GM12878 (cell line): ENCODE results near the gene SNAPC4. TPM values are rescaled to one million over a fixed set of nuclear protein-coding genes. Genes with fewer than 3 reads are reported as not detected.
A peak's percentile ranks its signal among the peaks of the same experiment; 100 is the strongest.

ENCODE experiments used
- ATAC-seq: fragments of 200-7000 bp; cut with Tn5 transposase; 3 replicates; pipeline ENCODE4 v1.9.1; 2020; ENCODE audit warnings: mild to moderate bottlenecking, moderate library complexity
- BruUV-seq: library from RNA; stranded (reverse); fragments of 400-500 nt; replicated peaks from 2 replicates; lab custom pipeline; 2021; lab: Mats Ljungman, UMichigan
- CTCF ChIA-PET: fragments of 300-600 bp; sonication (Branson Sonifier 250); formaldehyde crosslinking; extraction: SDS; loops from one replicate; lab custom pipeline; 2021; ENCODE audit warnings: inconsistent platforms; lab: Yijun Ruan, JAX
- POLR2A ChIA-PET: fragments of 350-600 bp; formaldehyde crosslinking; extraction: SDS; loops from one replicate; lab custom pipeline; 2021; ENCODE audit warnings: inconsistent platforms; lab: Charles Lee
- RAD21 ChIA-PET: fragments of 300-600 bp; sonication (Branson Sonifier 250); formaldehyde crosslinking; loops from one replicate; lab custom pipeline; 2023; ENCODE audit warnings: antibody characterized with exemption; ENCODE audit not compliant: unreplicated experiment; lab: Charles Lee
- SMC1A ChIA-PET: fragments of 300-600 bp; sonication (Branson Sonifier 250); formaldehyde crosslinking; loops from one replicate; lab custom pipeline; 2023; ENCODE audit not compliant: unreplicated experiment, uncharacterized antibody; lab: Charles Lee
- DNase-seq: peaks from one replicate; pipeline ENCODE4 v3.0.0-alpha.2; 2011; ENCODE audit warnings: low read depth, low spot score
- FAIRE-seq: peaks from 3 replicates; lab custom pipeline; 2011; peaks lifted over from hg19 to GRCh38; lab: Jason Lieb, UNC
- H2AFZ ChIP-seq: 2 replicates; pipeline ENCODE4 v1.6.0; 2011; ENCODE audit warnings: low read depth, low read length, control low read depth; ENCODE audit not compliant: control insufficient read depth
- H3K27ac ChIP-seq: 2 replicates; pipeline ENCODE4 v1.5.1; 2011; ENCODE audit warnings: control low read depth; ENCODE audit not compliant: control insufficient read depth, insufficient read depth
- H3K27me3 ChIP-seq, 2 experiments: replicated peaks in 1 of 2; 2 replicates each; pipeline versions ENCODE4 v1.6.0 to v1.6.1; 2011; ENCODE audit warnings: low read length in 1 of 2; ENCODE audit not compliant: control insufficient read depth in 2 of 2, insufficient read depth in 2 of 2
- H3K36me3 ChIP-seq, 2 experiments: 2 replicates each; pipeline ENCODE4 v1.5.1; 2011; ENCODE audit warnings: low read length in 1 of 2; ENCODE audit not compliant: control insufficient read depth in 2 of 2, insufficient read depth in 2 of 2
- H3K4me1 ChIP-seq: 2 replicates; pipeline ENCODE4 v1.6.1; 2011; ENCODE audit warnings: mild to moderate bottlenecking, low read length, moderate library complexity, mixed read lengths; ENCODE audit not compliant: control insufficient read depth, insufficient read depth
- H3K4me2 ChIP-seq: 2 replicates; pipeline ENCODE4 v1.6.0; 2011; ENCODE audit warnings: control low read depth; ENCODE audit not compliant: control insufficient read depth, insufficient read depth
- H3K4me3 ChIP-seq: fragments of 200-600 bp; sonication (generic); 2 replicates; pipeline ENCODE4 v1.5.1; 2016
- H3K79me2 ChIP-seq: 2 replicates; pipeline ENCODE4 v1.6.0; 2011; ENCODE audit warnings: low read length; ENCODE audit not compliant: control insufficient read depth, insufficient read depth
- H3K9ac ChIP-seq: 2 replicates; pipeline ENCODE4 v1.8.0; 2011; ENCODE audit warnings: low read length, control low read depth, mixed read lengths; ENCODE audit not compliant: control insufficient read depth, insufficient read depth
- H3K9me3 ChIP-seq: replicated peaks from 3 replicates; pipeline ENCODE4 v1.5.1; 2011; ENCODE audit warnings: mild to moderate bottlenecking, low read length; ENCODE audit not compliant: control insufficient read depth, insufficient read depth
- H4K20me1 ChIP-seq: 2 replicates; pipeline ENCODE4 v1.6.0; 2011; ENCODE audit not compliant: control insufficient read depth, insufficient read depth
- POLR2A ChIP-seq: IDR thresholded peaks from 2 replicates; pipeline ENCODE4 v1.6.1; 2011; ENCODE audit warnings: low read depth, mild to moderate bottlenecking, low read length
- POLR2AphosphoS2 ChIP-seq: IDR thresholded peaks from 2 replicates; pipeline ENCODE4 v1.6.1; 2011; ENCODE audit warnings: low read depth, mild to moderate bottlenecking, low read length, improper control_type of control experiment, moderate library complexity
- ZNF24 ChIP-seq: fragments of 450-650 bp; IDR thresholded peaks from 2 replicates; pipeline ENCODE4 v1.6.1; 2017; ENCODE audit warnings: antibody characterized with exemption, mild to moderate bottlenecking
- WGBS: methylation state at CpG from one replicate; pipeline ENCODE4 v1.1.6; 2016; ENCODE audit warnings: low lambda C conversion rate; ENCODE audit not compliant: insufficient replicate concordance, insufficient coverage; ENCODE audit errors: missing lambda C conversion rate; 5-methylcytosine and 5-hydroxymethylcytosine counted together
- in situ Hi-C: fragments of 300-500 bp; cut with MboI; formaldehyde crosslinking; loops from 9 replicates; pipeline ENCODE4 v1.14.3; 2018; ENCODE audit warnings: mixed read lengths
- intact Hi-C: fragments of 100-400 bp; cut with micrococcal nuclease; formaldehyde crosslinking; loops from one replicate; pipeline ENCODE4 v1.14.2; 2022; ENCODE audit not compliant: unreplicated experiment
- polyA plus RNA-seq, 11 experiments: library from polyadenylated mRNA; depleted of rRNA in 4 of 11; unstranded in 6 of 11; stranded (reverse) in 5 of 11; fragments of >200 nt; fragmentation: Nextera tagmentation in 4 of 11; fragmentation: Illumina TruSeq in 1 of 11; extraction: Ambion mirVana in 4 of 11; extraction: Trizol in 1 of 11; gene quantifications; 1 replicate in 1 of 11; 2 replicates in 10 of 11; pipeline versions ENCODE4 v1.2.1 to v1.2.3, GENCODE V29; 2011 to 2016; ENCODE audit warnings: inconsistent platforms in 2 of 11, missing spikeins in 2 of 11, low read depth in 1 of 11
- total RNA-seq, 4 experiments: library from RNA; depleted of rRNA in 3 of 4; stranded (reverse); fragments of >200 nt in 3 of 4; fragmentation: Illumina TruSeq in 1 of 4; extraction: Trizol in 1 of 4; gene quantifications; 2 replicates each; pipeline versions ENCODE4 v1.2.1 to v1.2.3, GENCODE V29; 2013 to 2021
- TF ChIP-seq, protein P1 (sequence below): IDR thresholded peaks from 2 replicates; pipeline ENCODE4 v1.6.1; 2011; ENCODE audit warnings: borderline replicate concordance, low read depth, mild to moderate bottlenecking, moderate library complexity, mixed read lengths, low read length; ENCODE audit not compliant: insufficient read depth; ENCODE audit errors: extremely low read length
- TF ChIP-seq, protein P2 (sequence below): fragments of 150-350 bp; IDR thresholded peaks from 2 replicates; pipeline ENCODE4 v1.6.1; 2016; ENCODE audit warnings: low read depth, low read length

Gene SNAPC4
- total and polyA plus RNA-seq, 10 of the 15 experiments (the other 5 are each of a cell fraction or from before 2014, with no cell fraction given): 0.42 to 19.8 (median 7.0) TPM

GRCh38 chr9:136377341-136378169 lies 22.4 kb downstream of the SNAPC4 start:
- DNase-seq: no peak
- no peaks in the 10 kb centered on the region for H3K4me1 ChIP-seq
- TF ChIP-seq ZNF24: no peak
- TF ChIP-seq, protein P1, sequence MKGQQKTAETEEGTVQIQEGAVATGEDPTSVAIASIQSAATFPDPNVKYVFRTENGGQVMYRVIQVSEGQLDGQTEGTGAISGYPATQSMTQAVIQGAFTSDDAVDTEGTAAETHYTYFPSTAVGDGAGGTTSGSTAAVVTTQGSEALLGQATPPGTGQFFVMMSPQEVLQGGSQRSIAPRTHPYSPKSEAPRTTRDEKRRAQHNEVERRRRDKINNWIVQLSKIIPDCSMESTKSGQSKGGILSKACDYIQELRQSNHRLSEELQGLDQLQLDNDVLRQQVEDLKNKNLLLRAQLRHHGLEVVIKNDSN: peak; percentile 7
- peak; percentile 40 for TF ChIP-seq POLR2A
- WGBS: 82% methylated on average over 32 of the region's 32 CpGs
- SMC1A ChIA-PET: no interaction called here
- H3K79me2 ChIP-seq: no peaks in the 10 kb centered on the region
- no peaks in the 10 kb centered on the region for H3K9me3 ChIP-seq
- H3K27ac ChIP-seq: no peak overlapping the region
- ATAC-seq: no peak
- H3K4me2 ChIP-seq: no peak overlapping the region
- FAIRE-seq: no peak
- in situ Hi-C loops (no loop called here), intact Hi-C loops (no loop called here)
- H3K4me3 ChIP-seq: no peak overlapping the region
- RAD21 ChIA-PET: no interaction called here
- BruUV-seq: no TSS peak
- CTCF ChIA-PET: no interaction called here
- H2AFZ ChIP-seq: no peak overlapping the region
- H3K9ac ChIP-seq: no peak overlapping the region
- H3K27me3 ChIP-seq: no peaks in the 10 kb centered on the region
- H4K20me1 ChIP-seq: no peaks in the 10 kb centered on the region
- H3K36me3 ChIP-seq: peaks cover 0 to 24% of the 10 kb centered on the region in 2 experiments; a peak in 3 of 4 replicates
- POLR2A ChIA-PET: no interaction called here

DNA sequence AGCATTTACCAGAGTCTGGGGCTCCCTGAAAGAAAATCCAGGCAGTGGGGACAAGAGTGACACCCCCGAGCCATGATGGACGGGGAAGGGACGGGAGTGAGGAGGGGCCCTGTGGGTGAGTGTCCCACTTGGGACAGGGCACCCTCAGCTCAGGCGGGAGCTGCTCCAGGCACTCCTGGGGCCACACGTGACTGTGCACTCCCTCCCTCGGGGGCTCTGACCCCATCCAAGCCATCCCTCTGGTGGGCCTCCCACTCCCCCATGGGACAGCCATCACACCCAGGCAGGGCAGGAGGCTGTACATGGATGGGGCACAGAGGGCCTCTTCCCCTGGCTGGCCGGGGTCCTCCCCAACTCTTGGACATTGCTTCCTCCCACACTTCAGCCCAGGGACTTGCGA lies 23.5 kb downstream of the SNAPC4 start:
- Histone ChIP-seq H3K9me3 (no peaks in the 10 kb centered on the region), H3K36me3 (peaks cover 0 to 17% of the 10 kb centered on the region in 2 experiments; a peak in 3 of 4 replicates), H3K27me3 (no peaks in the 10 kb centered on the region), H3K27ac (no peak overlapping the region), H3K9ac (no peak overlapping the region), H3K4me1 (0 out of 2 replicates have a peak, but pooled peaks cover 4% of the 10 kb centered on the region), H2AFZ (no peak overlapping the region), H4K20me1 (no peaks in the 10 kb centered on the region), H3K79me2 (no peaks in the 10 kb centered on the region), H3K4me3 (no peak overlapping the region), H3K4me2 (no peak overlapping the region)
- ChIA-PET RAD21 (no interaction called here), CTCF (no interaction called here), SMC1A (no interaction called here), POLR2A (no interaction called here)
- TF ChIP-seq POLR2A: peak; percentile 55
- 0 out of 2 replicates have a peak, but pooled peaks have one; percentile 26 for TF ChIP-seq POLR2AphosphoS2
- TF ChIP-seq, protein P2, sequence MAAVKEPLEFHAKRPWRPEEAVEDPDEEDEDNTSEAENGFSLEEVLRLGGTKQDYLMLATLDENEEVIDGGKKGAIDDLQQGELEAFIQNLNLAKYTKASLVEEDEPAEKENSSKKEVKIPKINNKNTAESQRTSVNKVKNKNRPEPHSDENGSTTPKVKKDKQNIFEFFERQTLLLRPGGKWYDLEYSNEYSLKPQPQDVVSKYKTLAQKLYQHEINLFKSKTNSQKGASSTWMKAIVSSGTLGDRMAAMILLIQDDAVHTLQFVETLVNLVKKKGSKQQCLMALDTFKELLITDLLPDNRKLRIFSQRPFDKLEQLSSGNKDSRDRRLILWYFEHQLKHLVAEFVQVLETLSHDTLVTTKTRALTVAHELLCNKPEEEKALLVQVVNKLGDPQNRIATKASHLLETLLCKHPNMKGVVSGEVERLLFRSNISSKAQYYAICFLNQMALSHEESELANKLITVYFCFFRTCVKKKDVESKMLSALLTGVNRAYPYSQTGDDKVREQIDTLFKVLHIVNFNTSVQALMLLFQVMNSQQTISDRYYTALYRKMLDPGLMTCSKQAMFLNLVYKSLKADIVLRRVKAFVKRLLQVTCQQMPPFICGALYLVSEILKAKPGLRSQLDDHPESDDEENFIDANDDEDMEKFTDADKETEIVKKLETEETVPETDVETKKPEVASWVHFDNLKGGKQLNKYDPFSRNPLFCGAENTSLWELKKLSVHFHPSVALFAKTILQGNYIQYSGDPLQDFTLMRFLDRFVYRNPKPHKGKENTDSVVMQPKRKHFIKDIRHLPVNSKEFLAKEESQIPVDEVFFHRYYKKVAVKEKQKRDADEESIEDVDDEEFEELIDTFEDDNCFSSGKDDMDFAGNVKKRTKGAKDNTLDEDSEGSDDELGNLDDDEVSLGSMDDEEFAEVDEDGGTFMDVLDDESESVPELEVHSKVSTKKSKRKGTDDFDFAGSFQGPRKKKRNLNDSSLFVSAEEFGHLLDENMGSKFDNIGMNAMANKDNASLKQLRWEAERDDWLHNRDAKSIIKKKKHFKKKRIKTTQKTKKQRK: no peak
- in situ Hi-C loops (no loop called here), intact Hi-C loops (no loop called here)
- DNase-seq (no peak), FAIRE-seq (no peak), ATAC-seq (no peak)
- no TSS peak for BruUV-seq
- WGBS: 61% methylated on average over 8 of the region's 8 CpGs
